DOHH2 (cell line): ENCODE data around the gene SYT1.

Experiments used
- H3F3A ChIP-seq: fragments of 200-600 bp; sonication (generic), shearing (Covaris generic); 2 replicates; pipeline ENCODE4 v1.6.0; 2016; ENCODE audit warnings: antibody characterized with exemption, mild to moderate bottlenecking; ENCODE audit not compliant: control insufficient read depth, insufficient read depth
- H3K27ac ChIP-seq: fragments of 200-600 bp; sonication (generic); 2 replicates; pipeline ENCODE4 v1.5.1; 2014; ENCODE audit warnings: low read depth, mild to moderate bottlenecking, low read length, moderate library complexity
- H3K27me3 ChIP-seq: fragments of 200-600 bp; sonication (generic); 2 replicates; pipeline ENCODE4 v1.6.1; 2014; ENCODE audit warnings: mild to moderate bottlenecking, low read length, mixed read lengths; ENCODE audit not compliant: control insufficient read depth
- H3K36me3 ChIP-seq: fragments of 200-600 bp; sonication (generic); 2 replicates; pipeline ENCODE4 v1.6.1; 2014; ENCODE audit warnings: mild to moderate bottlenecking, low read length, moderate library complexity, mixed read lengths; ENCODE audit not compliant: control insufficient read depth
- H3K4me1 ChIP-seq: fragments of 200-600 bp; sonication (generic); 2 replicates; pipeline ENCODE4 v1.6.1; 2014; ENCODE audit warnings: mild to moderate bottlenecking, low read length, mixed read lengths; ENCODE audit not compliant: control insufficient read depth
- H3K4me2 ChIP-seq: fragments of 200-600 bp; sonication (generic); 2 replicates; pipeline ENCODE4 v1.6.0; 2014; ENCODE audit warnings: mild to moderate bottlenecking, low read length, moderate library complexity
- H3K4me3 ChIP-seq: fragments of 200-600 bp; sonication (generic); 2 replicates; pipeline ENCODE4 v1.5.1; 2014; ENCODE audit warnings: mild to moderate bottlenecking, low read length, mixed read lengths
- H3K79me2 ChIP-seq: fragments of 200-600 bp; sonication (generic); 2 replicates; pipeline ENCODE4 v1.6.1; 2014; ENCODE audit warnings: mild to moderate bottlenecking, low read length, mixed read lengths; ENCODE audit not compliant: control insufficient read depth
- H3K9me2 ChIP-seq: fragments of 200-600 bp; sonication (generic); replicated peaks from 2 replicates; pipeline ENCODE4 v1.6.1; 2014; ENCODE audit warnings: mild to moderate bottlenecking, low read length, mixed read lengths; ENCODE audit not compliant: control insufficient read depth
- H3K9me3 ChIP-seq: fragments of 200-600 bp; sonication (generic); 2 replicates; pipeline ENCODE4 v1.6.1; 2014; ENCODE audit warnings: antibody characterized with exemption, low read length, mixed read lengths; ENCODE audit not compliant: control insufficient read depth, insufficient read depth
- H4K20me1 ChIP-seq: fragments of 200-600 bp; sonication (generic); 2 replicates; pipeline ENCODE4 v1.6.0; 2014; ENCODE audit warnings: low read depth, mild to moderate bottlenecking, antibody characterized with exemption, low read length, moderate library complexity; ENCODE audit not compliant: control insufficient read depth, insufficient read depth
- EZH2phosphoT487 ChIP-seq: fragments of 200-600 bp; sonication (generic); IDR thresholded peaks from 2 replicates; pipeline ENCODE4 v1.6.1; 2017; ENCODE audit warnings: borderline replicate concordance, mild to moderate bottlenecking, antibody characterized with exemption, low read length, moderate library complexity, mixed read lengths
- TF ChIP-seq, protein P1 (sequence below): fragments of 200-600 bp; sonication (generic); IDR thresholded peaks from one replicate; pipeline ENCODE4 v1.5.1; 2014; ENCODE audit warnings: antibody characterized with exemption, mild to moderate bottlenecking, low read depth, low read length; ENCODE audit not compliant: poor library complexity, severe bottlenecking

The SYT1 gene

DNA sequence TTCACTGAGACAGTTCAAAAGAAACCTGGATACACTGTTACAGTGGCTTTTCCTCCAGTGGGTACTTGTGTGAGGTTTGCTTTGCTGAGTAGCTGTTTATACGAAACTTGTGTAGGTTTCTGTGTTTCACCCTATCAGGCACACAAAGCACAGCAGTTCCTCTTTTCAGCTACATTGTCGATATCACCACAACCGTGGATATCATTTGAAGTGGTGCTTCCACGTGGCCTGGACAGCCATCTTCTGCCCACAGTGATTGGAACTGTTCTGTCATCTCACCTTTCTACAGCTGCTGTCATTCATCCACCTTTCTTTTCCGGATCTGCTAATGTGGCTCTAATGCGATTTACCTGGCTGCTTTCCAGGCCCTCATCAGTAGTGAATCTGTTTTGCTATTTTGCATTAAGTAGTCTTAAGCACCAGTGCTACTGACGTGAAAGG, 368.8 kb downstream of the SYT1 start:
- H3K4me1 ChIP-seq: no peaks in the 10 kb centered on the region
- no peak overlapping the region for H3K27ac ChIP-seq
- H3K4me3 ChIP-seq: no peak overlapping the region
- TF ChIP-seq, protein P1, sequence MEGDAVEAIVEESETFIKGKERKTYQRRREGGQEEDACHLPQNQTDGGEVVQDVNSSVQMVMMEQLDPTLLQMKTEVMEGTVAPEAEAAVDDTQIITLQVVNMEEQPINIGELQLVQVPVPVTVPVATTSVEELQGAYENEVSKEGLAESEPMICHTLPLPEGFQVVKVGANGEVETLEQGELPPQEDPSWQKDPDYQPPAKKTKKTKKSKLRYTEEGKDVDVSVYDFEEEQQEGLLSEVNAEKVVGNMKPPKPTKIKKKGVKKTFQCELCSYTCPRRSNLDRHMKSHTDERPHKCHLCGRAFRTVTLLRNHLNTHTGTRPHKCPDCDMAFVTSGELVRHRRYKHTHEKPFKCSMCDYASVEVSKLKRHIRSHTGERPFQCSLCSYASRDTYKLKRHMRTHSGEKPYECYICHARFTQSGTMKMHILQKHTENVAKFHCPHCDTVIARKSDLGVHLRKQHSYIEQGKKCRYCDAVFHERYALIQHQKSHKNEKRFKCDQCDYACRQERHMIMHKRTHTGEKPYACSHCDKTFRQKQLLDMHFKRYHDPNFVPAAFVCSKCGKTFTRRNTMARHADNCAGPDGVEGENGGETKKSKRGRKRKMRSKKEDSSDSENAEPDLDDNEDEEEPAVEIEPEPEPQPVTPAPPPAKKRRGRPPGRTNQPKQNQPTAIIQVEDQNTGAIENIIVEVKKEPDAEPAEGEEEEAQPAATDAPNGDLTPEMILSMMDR: no peak
- TF ChIP-seq EZH2phosphoT487: no peak
- H3K9me2 ChIP-seq: no peaks in the 10 kb centered on the region
- H3K4me2 ChIP-seq: no peak overlapping the region
- H4K20me1 ChIP-seq: no peaks in the 10 kb centered on the region
- no peaks in the 10 kb centered on the region for H3K27me3 ChIP-seq
- H3K36me3 ChIP-seq: no peaks in the 10 kb centered on the region
- H3F3A ChIP-seq: no peaks in the 10 kb centered on the region
- no peaks in the 10 kb centered on the region for H3K9me3 ChIP-seq
- no peaks in the 10 kb centered on the region for H3K79me2 ChIP-seq

DNA sequence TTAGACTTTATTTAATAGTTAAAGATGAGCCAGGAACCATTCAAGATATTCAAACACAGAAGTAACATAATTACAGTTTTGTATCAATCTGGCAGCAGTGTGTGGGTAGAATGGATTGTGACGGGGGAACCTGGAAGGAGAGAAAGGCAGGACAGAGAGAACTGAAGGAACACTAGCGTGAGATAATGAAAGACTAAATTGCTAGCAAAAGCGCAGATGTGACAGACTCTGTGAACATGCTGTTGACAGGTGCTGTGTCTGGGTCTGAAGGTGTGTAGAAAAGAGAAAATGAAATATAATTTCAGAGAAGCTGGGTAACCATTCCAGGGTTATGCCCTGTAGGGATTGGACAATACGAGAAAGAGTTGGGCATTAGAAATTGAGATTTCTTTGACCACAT, 372.3 kb downstream of the SYT1 start:
- H3K4me3 ChIP-seq: no peak overlapping the region
- H3K27ac ChIP-seq: no peak overlapping the region
- TF ChIP-seq, protein P1: no peak
- no peak for TF ChIP-seq EZH2phosphoT487
- no peaks in the 10 kb centered on the region for H4K20me1 ChIP-seq
- no peaks in the 10 kb centered on the region for H3K36me3 ChIP-seq
- H3K4me2 ChIP-seq: no peak overlapping the region
- H3F3A ChIP-seq: no peaks in the 10 kb centered on the region
- no peaks in the 10 kb centered on the region for H3K9me3 ChIP-seq
- no peaks in the 10 kb centered on the region for H3K9me2 ChIP-seq
- no peaks in the 10 kb centered on the region for H3K27me3 ChIP-seq
- H3K4me1 ChIP-seq: no peaks in the 10 kb centered on the region
- H3K79me2 ChIP-seq: no peaks in the 10 kb centered on the region

DNA sequence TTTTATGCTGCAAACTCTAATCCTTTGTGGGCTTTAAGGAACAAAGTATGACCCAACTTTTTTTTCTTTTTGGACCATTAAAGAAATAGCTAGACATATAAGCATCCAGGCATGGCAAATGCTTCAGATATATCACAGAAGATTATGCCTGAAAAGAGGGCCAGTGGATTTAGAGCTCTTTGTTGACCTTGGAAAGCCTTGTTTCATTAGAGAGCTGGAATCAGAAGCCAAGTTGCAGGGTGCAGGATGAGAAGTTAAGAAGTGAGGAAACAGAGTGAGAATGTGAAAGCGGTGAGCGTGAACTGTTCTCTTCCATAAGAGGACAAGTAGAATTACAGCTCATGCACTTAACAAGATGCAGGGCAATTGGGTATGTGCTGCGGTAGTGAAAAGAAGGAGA, 373.7 kb downstream of the SYT1 start:
- H3K36me3 ChIP-seq: no peaks in the 10 kb centered on the region
- no peak overlapping the region for H3K4me3 ChIP-seq

More for the DNA sequence above, 373.7 kb downstream of the SYT1 start:
- Histone ChIP-seq H3K27ac (no peak overlapping the region), H3K4me2 (no peak overlapping the region), H3K79me2 (no peaks in the 10 kb centered on the region), H3K27me3 (no peaks in the 10 kb centered on the region), H3F3A (no peaks in the 10 kb centered on the region), H3K4me1 (no peaks in the 10 kb centered on the region), H3K9me3 (no peaks in the 10 kb centered on the region), H3K9me2 (no peaks in the 10 kb centered on the region), H4K20me1 (no peaks in the 10 kb centered on the region)
- TF ChIP-seq, protein P1: no peak
- no peak for TF ChIP-seq EZH2phosphoT487
